NB4 (cell line): ENCODE results near the gene POLA1.

Source experiments
- CTCF ChIP-seq: IDR thresholded peaks from one replicate; pipeline ENCODE4 v1.5.1; 2012; ENCODE audit warnings: low read depth, low read length
- MYC ChIP-seq: IDR thresholded peaks from 2 replicates; pipeline ENCODE4 v1.6.1; 2011; ENCODE audit warnings: low read depth, low read length

- no peak for TF ChIP-seq CTCF
- no peak for TF ChIP-seq MYC
Measured at GRCh38 chrX:24946369-24946768, 252.7 kb downstream of the POLA1 start.
